ENCODE data around the gene DGLUCY. TPM values are rescaled to one million over a fixed set of nuclear protein-coding genes. Genes with fewer than 3 reads are reported as not detected.

Gene DGLUCY
- total and polyA plus RNA-seq, 4 donors, result 17.9 to 58.1 (median 24.9) TPM

GRCh38 chr14:91216731-91217226 lies 102.9 kb downstream of the DGLUCY start:
- no peak for TF ChIP-seq JUND (IDR thresholded peaks at IDR 0.05)
- TF ChIP-seq MAX (IDR thresholded peaks at IDR 0.05), result no peak
- TF ChIP-seq REST (IDR thresholded peaks at IDR 0.05), result no peak
- no peak for TF ChIP-seq HNF4G (IDR thresholded peaks at IDR 0.05)
- TF ChIP-seq HNF4A (conservative IDR thresholded peaks at IDR 0.05), result no peak
- TF ChIP-seq EGR1 (IDR thresholded peaks at IDR 0.05; ENCODE audit: low read depth in 2 of 2), result no peak
- TF ChIP-seq TAF1 (conservative IDR thresholded peaks at IDR 0.05), result no peak
- TF ChIP-seq FOXA1 (IDR thresholded peaks at IDR 0.05), result no peak
- TF ChIP-seq ZBTB33 (IDR thresholded peaks at IDR 0.05), result no peak
- no peak for TF ChIP-seq NR2F2 (IDR thresholded peaks at IDR 0.05)
- TF ChIP-seq ATF3 (IDR thresholded peaks at IDR 0.05), result no peak
- no peak for TF ChIP-seq FOXA2 (IDR thresholded peaks at IDR 0.05)
- no peak for TF ChIP-seq GABPA (IDR thresholded peaks at IDR 0.05 in 1 of 2, conservative IDR thresholded peaks at IDR 0.05 in 1 of 2)
- no peak for TF ChIP-seq CTCF (IDR thresholded peaks at IDR 0.05; ENCODE audit: low read depth, low read length, missing input control)
- TF ChIP-seq YY1 (IDR thresholded peaks at IDR 0.05), result no peak
- TF ChIP-seq RAD21 (IDR thresholded peaks at IDR 0.05), result no peak
- no peak for TF ChIP-seq SP1 (IDR thresholded peaks at IDR 0.05)
- Histone ChIP-seq H3K9me3 (ENCODE audit: control insufficient read depth in 4 of 4, low read length in 3 of 4) (no peaks in the 10 kb centered on the region), H3K27me3 (ENCODE audit: control insufficient read depth in 4 of 4, insufficient read depth in 4 of 4, low read length in 3 of 4) (no peaks in the 10 kb centered on the region), H3K36me3 (ENCODE audit: control insufficient read depth in 4 of 4, insufficient read depth in 3 of 4, low read depth in 1 of 4, low read length in 3 of 4) (peaks cover 5 to 59% (median 28%) of the 10 kb centered on the region in 4 donors), H3K9ac (ENCODE audit: low read depth in 1 of 2, low read length in 2 of 2) (no peak overlapping the region), H3K4me1 (ENCODE audit: control insufficient read depth in 4 of 4, insufficient read depth in 4 of 4, low read length in 3 of 4) (no peaks in the 10 kb centered on the region), H3K27ac (ENCODE audit: low read depth in 1 of 2, low read length in 2 of 2) (no peak overlapping the region), H3K4me3 (ENCODE audit: low read depth in 1 of 3, low read length in 3 of 3) (no peak overlapping the region)
- 96% methylated on average over 13 of the region's 13 CpGs for WGBS
- DNase-seq (ENCODE audit: low spot score), result no peak

Measured in liver (tissue), 9 donors.